ENCODE measurements around the gene DNAH7. TPM values are rescaled to one million over a fixed set of nuclear protein-coding genes. Genes with fewer than 3 reads are reported as not detected.

Gene DNAH7
- total and polyA plus RNA-seq, 2 experiments from 2014 or later = 0.35 to 1.1 TPM

GRCh38 chr2:196117214-196117705, 48.6 kb upstream of the DNAH7 start:
- H3K9me2 ChIP-seq (ENCODE audit: insufficient read depth) = no peaks in the 10 kb centered on the region
- no peaks in the 10 kb centered on the region for H4K20me1 ChIP-seq (replicated peaks; ENCODE audit: insufficient read depth)
- H3K27ac Mint-ChIP-seq = no peak overlapping the region
- peaks cover 2% of the 10 kb centered on the region for H3K27me3 Mint-ChIP-seq (ENCODE audit: insufficient read depth, low read depth, poor library complexity)
- H3K4me1 ChIP-seq (ENCODE audit: insufficient read depth) = peaks cover 10% of the 10 kb centered on the region; the same call in 1 of the 2 replicates
- TF ChIP-seq ETS1 (IDR thresholded peaks at IDR 0.05) = no peak
- TF ChIP-seq EZH2 (IDR thresholded peaks at IDR 0.05; ENCODE audit: low read depth, unreplicated experiment) = no peak
- TF ChIP-seq EZH2phosphoT487 (IDR thresholded peaks at IDR 0.05; ENCODE audit: unreplicated experiment) = no peak
- TF ChIP-seq POLR2AphosphoS5 (IDR thresholded peaks at IDR 0.05; ENCODE audit: low read depth) = no peak
- TF ChIP-seq ZNF331 (CRISPR knock-in tag; IDR thresholded peaks at IDR 0.05; ENCODE audit: low read depth) = no peak
- TF ChIP-seq STAT1 (IDR thresholded peaks at IDR 0.05; ENCODE audit: unreplicated experiment) = no peak
- TF ChIP-seq CTCF (conservative IDR thresholded peaks at IDR 0.05; ENCODE audit: low read depth in 2 of 2) = no peak
- TF ChIP-seq CREB1 (CRISPR knock-in tag; IDR thresholded peaks at IDR 0.05; ENCODE audit: low read depth) = no peak
- TF ChIP-seq ZNF462 (CRISPR knock-in tag; IDR thresholded peaks at IDR 0.05) = no peak
- TF ChIP-seq JUNB (IDR thresholded peaks at IDR 0.05; ENCODE audit: unreplicated experiment) = no peak
- H3K9me3 Mint-ChIP-seq = peaks cover 9% of the 10 kb centered on the region; the same call in 1 of the 3 replicates
- H2AFZ ChIP-seq = no peak overlapping the region
- ATAC-seq = no peak
- H3K27ac ChIP-seq (ENCODE audit: low read depth) = no peak overlapping the region
- H3K27me3 ChIP-seq (ENCODE audit: insufficient read depth) = no peaks in the 10 kb centered on the region
- H3K79me2 ChIP-seq (replicated peaks; ENCODE audit: insufficient read depth) = no peaks in the 10 kb centered on the region
- 0 out of 3 replicates have a peak, but pooled peaks cover 3% of the 10 kb centered on the region for H3K36me3 Mint-ChIP-seq (ENCODE audit: low read depth)
- no peaks in the 10 kb centered on the region for H3F3A ChIP-seq (replicated peaks; ENCODE audit: low read depth)
- no peaks in the 10 kb centered on the region for H3K36me3 ChIP-seq (ENCODE audit: insufficient read depth)
- no peak overlapping the region for H3K4me3 Mint-ChIP-seq
- no peak overlapping the region for H3K4me3 ChIP-seq
- no peak overlapping the region for H3K4me2 ChIP-seq
- DNase-seq (ENCODE audit: low spot score) = no peak
- H3K4me1 Mint-ChIP-seq = peaks cover 24% of the 10 kb centered on the region
